GM10266 (cell line): Measurements from ENCODE around the gene SYT3.

Experiments used
- DNase-seq: peaks from one replicate; pipeline ENCODE4 v3.0.0; 2012; ENCODE audit errors: extremely low spot score
- CTCF ChIP-seq: IDR thresholded peaks from 2 replicates; pipeline ENCODE4 v1.5.1; 2012; ENCODE audit warnings: mild to moderate bottlenecking, low read depth; ENCODE audit not compliant: control insufficient read depth, insufficient read depth; ENCODE audit errors: missing control alignments

SYT3 gene

GRCh38 chr19:50633973-50634372, 5.7 kb downstream of the SYT3 start:
- DNase-seq, result no peak
- TF ChIP-seq CTCF, result no peak

GRCh38 chr19:50633359-50633758, 6.3 kb downstream of the SYT3 start:
- no peak for TF ChIP-seq CTCF
- DNase-seq, result no peak

- no peak for DNase-seq
- TF ChIP-seq CTCF, result no peak
These were observed 7.4 kb downstream of the SYT3 start for GRCh38 chr19:50632151-50632835.

GRCh38 chr19:50629801-50630200, 9.9 kb downstream of the SYT3 start:
- DNase-seq, result no peak
- TF ChIP-seq CTCF, result no peak

GRCh38 chr19:50629194-50629593, 10.5 kb downstream of the SYT3 start:
- DNase-seq, result no peak
- TF ChIP-seq CTCF, result no peak

GRCh38 chr19:50628551-50628950, 11.1 kb downstream of the SYT3 start:
- no peak for DNase-seq
- no peak for TF ChIP-seq CTCF

GRCh38 chr19:50628146-50628545, 11.5 kb downstream of the SYT3 start:
- no peak for DNase-seq

More at GRCh38 chr19:50628146-50628545, 11.5 kb downstream of the SYT3 start:
- no peak for TF ChIP-seq CTCF
